ENCODE results near the gene NMUR2.

Gene NMUR2

DNA sequence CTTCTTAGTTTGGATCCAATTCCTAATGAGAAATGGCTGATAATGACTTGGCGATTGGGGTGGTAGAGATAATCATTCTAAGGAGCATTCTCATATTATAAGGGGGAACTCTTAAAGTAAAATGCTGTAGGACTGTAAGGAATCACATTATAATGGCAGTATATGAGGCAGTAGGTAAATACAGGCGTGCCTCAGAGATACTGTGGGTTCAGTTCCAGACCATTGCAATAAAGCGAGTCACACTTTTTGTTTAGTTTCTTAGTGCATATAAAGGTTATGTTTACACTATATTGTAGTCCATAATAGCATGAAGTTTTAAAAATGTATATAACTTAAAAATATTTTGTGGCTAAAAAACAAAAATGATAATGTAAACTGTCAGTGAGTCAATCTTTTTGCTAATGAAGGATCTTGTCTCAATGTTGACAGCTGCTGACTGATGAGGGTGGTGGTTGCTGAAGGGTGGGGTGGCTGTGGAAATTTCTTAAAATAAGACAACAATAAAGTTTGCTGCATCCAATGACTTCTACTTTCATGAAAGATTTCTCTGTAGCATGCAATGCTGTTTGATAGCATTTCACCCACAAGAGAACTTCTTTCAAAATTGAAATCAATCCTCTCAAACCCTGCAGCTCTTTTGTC is 15.8 kb downstream of the NMUR2 start:
- H3K4me3 Mint-ChIP-seq: no peak overlapping the region
- DNase-seq (ENCODE audit: low spot score in 2 of 2) (no peak), ATAC-seq (ENCODE audit: low read depth) (no peak)
- no peaks in the 10 kb centered on the region for H3K9me3 Mint-ChIP-seq
- no peaks in the 10 kb centered on the region for H3K4me1 Mint-ChIP-seq
- no peaks in the 10 kb centered on the region for H3K36me3 Mint-ChIP-seq
- H3K27ac Mint-ChIP-seq: no peak overlapping the region
- H3K27me3 Mint-ChIP-seq: peaks cover 3% of the 10 kb centered on the region

DNA sequence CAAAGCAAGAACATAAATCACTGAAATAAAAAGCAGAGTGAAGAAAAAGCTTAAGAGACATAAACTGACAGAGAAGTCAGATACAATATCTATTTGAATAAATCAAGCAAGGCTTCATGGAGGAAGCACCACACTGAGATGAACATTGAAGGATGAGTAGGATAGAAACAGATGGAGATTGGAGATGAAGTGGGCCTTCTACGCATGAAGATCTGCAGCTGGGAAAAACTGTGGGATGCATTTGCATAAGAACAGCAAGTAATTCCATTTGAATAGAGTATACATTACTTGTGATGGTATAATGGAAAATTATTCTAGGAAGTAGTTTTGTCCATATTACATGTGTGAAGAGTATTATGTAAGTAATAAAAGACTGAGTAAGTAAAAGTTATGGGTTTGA is 16.5 kb downstream of the NMUR2 start:
- no peaks in the 10 kb centered on the region for H3K36me3 Mint-ChIP-seq
- H3K27ac Mint-ChIP-seq: no peak overlapping the region
- no peak for ATAC-seq (ENCODE audit: low read depth)
- H3K27me3 Mint-ChIP-seq: peaks cover 3% of the 10 kb centered on the region
- DNase-seq (ENCODE audit: low spot score in 2 of 2): no peak
- H3K9me3 Mint-ChIP-seq: no peaks in the 10 kb centered on the region
- no peak overlapping the region for H3K4me3 Mint-ChIP-seq
- H3K4me1 Mint-ChIP-seq: no peaks in the 10 kb centered on the region

DNA sequence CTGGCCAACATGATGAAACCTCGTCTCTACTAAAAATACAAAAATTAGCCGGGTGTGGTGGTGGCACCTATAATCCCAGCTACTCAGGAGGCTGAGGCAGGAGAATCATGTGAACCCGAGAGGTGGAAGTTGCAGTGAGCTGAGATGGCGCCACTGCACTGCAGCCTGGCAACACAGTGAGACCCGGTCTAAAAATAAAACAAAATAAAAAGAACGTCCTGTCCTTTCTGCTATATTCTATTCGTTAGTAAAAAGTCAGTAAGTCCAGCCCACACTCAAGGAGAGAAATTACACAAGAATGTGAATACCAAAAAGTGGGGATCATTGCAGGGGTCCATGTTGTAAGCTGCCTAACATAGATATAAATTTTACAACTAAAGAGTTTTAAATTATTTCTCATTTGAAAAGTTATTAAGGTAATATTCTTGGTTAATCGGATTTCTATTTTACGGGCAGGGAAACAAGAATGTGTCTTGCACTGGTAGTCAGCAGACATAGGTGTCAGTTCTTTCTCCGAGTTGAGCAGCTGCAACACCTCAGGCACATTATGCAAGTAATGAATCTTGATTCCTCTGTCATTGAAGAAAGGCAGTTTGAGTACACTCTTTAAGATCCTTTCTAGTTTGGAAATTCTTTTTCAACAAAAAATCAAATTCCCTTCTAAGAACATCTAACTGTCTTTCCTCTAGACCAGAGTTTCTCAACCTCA is 24.5 kb downstream of the NMUR2 start:
- no peaks in the 10 kb centered on the region for H3K9me3 Mint-ChIP-seq
- ATAC-seq (ENCODE audit: low read depth) (no peak), DNase-seq (ENCODE audit: low spot score in 2 of 2) (no peak)
- H3K36me3 Mint-ChIP-seq: no peaks in the 10 kb centered on the region
- no peaks in the 10 kb centered on the region for H3K4me1 Mint-ChIP-seq
- no peak overlapping the region for H3K27ac Mint-ChIP-seq
- no peak overlapping the region for H3K4me3 Mint-ChIP-seq
- no peaks in the 10 kb centered on the region for H3K27me3 Mint-ChIP-seq

DNA sequence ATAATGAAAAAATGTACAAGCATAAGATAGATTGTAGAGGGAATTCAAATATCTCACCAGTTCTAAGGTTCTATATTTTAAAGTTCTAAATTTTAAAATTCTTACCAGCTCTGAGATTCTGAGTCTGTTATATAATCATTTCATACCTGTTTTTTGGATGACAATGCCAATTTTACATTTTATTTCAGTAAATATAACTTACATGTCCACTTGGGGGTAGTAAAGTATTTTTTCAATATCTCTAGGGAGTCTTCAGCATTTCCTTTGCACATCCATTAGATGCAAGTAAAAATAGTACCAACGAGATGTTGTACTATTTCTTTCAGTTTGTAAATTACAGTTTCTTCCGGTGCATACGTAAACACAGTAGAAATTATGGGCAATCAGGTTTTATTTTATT is 25.7 kb downstream of the NMUR2 start:
- ATAC-seq (ENCODE audit: low read depth): no peak
- Mint-ChIP-seq H3K4me1 (no peaks in the 10 kb centered on the region), H3K9me3 (no peaks in the 10 kb centered on the region), H3K4me3 (no peak overlapping the region), H3K27ac (no peak overlapping the region), H3K27me3 (no peaks in the 10 kb centered on the region), H3K36me3 (no peaks in the 10 kb centered on the region)
- no peak for DNase-seq (ENCODE audit: low spot score in 2 of 2)

DNA sequence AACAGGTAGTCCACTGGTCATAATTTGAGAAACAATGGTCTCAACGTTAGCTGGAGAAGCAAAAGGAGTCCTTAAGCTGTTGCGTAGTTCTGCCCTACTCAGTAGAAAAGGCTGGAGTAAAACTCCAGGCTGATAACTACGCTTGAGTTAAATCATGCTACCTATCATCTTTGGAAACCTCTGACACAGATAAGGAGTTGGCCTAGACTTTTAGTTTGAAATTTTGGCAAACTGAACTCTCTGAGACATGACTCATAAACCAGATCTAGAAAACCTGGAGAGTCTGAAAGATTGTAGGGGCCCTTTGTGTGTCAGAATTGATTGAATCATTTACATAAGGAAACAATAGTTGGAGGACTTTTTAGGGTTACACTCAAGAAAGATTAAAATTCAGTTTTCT is 26.3 kb downstream of the NMUR2 start:
- no peaks in the 10 kb centered on the region for H3K27me3 Mint-ChIP-seq
- H3K36me3 Mint-ChIP-seq: no peaks in the 10 kb centered on the region
- DNase-seq (ENCODE audit: low spot score in 2 of 2) (no peak), ATAC-seq (ENCODE audit: low read depth) (no peak)
- H3K9me3 Mint-ChIP-seq: no peaks in the 10 kb centered on the region
- H3K4me1 Mint-ChIP-seq: no peaks in the 10 kb centered on the region
- no peak overlapping the region for H3K27ac Mint-ChIP-seq
- H3K4me3 Mint-ChIP-seq: no peak overlapping the region

DNA sequence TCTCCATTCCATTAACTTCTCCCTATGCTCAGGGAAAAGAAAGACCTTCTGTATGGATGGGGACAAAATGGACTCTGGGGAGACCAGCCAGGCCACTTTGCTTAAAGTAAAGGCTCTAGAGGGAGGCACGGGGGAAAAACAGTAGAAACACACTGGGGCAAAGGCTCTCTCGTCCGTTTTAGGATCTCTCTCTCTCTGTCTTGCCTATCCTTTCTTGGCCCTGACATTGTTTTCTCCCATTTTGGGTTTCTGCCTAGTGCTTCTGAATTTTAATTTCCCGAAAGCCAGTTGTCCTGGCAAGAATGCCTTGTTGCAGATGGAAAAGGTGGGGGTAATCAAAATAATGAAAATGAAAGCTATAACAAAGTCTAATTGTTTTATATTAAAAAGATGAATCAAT is 28.2 kb downstream of the NMUR2 start:
- H3K27me3 Mint-ChIP-seq: no peaks in the 10 kb centered on the region
- H3K27ac Mint-ChIP-seq: no peak overlapping the region
- DNase-seq (ENCODE audit: low spot score in 2 of 2) (no peak), ATAC-seq (ENCODE audit: low read depth) (no peak)
- no peaks in the 10 kb centered on the region for H3K9me3 Mint-ChIP-seq
- H3K36me3 Mint-ChIP-seq: no peaks in the 10 kb centered on the region
- no peaks in the 10 kb centered on the region for H3K4me1 Mint-ChIP-seq
- H3K4me3 Mint-ChIP-seq: no peak overlapping the region

DNA sequence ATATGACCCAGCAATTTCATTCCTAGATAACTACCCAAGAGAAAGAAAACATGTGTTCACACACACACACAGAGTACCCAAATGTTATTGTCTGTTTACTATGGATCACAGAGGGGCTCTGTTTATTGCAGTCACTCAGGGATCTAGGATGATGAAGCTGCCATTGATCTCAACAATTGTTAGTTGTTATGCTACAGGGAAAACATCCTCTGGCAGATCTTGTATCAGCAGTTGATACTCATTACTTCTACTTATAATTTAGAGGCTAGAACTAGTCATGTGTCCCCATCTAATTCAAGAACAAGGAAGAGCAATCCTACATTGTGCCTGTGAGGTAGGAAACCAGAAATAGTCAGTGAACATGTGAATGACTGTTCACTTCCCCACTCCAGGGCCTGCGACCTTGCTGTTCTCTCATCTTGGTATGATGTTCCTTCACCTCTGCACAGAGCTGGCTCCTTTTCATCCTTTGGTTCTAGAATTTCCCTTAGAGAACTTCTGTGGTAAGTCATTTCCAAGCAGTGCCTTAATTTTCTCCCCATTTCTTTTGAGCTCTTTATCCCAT is 30.3 kb downstream of the NMUR2 start:
- no peak for DNase-seq (ENCODE audit: low spot score in 2 of 2)
- H3K27ac Mint-ChIP-seq: no peak overlapping the region
- no peak for ATAC-seq (ENCODE audit: low read depth)
- H3K36me3 Mint-ChIP-seq: no peaks in the 10 kb centered on the region
- no peaks in the 10 kb centered on the region for H3K9me3 Mint-ChIP-seq
- no peaks in the 10 kb centered on the region for H3K4me1 Mint-ChIP-seq
- H3K27me3 Mint-ChIP-seq: peaks cover 5% of the 10 kb centered on the region
- no peak overlapping the region for H3K4me3 Mint-ChIP-seq

DNA sequence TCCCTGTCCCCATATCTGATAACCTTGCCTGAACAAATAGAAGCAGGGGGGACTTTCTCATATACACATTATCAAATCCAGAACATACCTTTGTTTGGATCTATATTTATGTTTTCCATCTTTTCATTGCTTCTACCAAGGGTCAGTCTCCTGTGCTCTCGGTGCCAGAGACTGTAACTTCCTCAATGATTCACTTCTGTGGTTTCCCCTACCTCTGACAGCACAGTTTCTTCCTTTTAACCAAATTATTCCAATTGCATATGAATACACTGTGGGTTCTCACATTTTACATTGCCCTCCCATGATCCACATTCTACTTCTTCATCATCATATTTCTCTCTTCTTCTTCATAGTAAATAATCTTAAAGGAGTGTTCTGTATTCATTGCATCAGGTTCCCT is 32.2 kb downstream of the NMUR2 start:
- DNase-seq (ENCODE audit: low spot score in 2 of 2) (no peak), ATAC-seq (ENCODE audit: low read depth) (no peak)
- Mint-ChIP-seq H3K36me3 (no peaks in the 10 kb centered on the region), H3K4me1 (no peaks in the 10 kb centered on the region), H3K27ac (no peak overlapping the region), H3K9me3 (no peaks in the 10 kb centered on the region), H3K4me3 (no peak overlapping the region), H3K27me3 (peaks cover 8% of the 10 kb centered on the region)

DNA sequence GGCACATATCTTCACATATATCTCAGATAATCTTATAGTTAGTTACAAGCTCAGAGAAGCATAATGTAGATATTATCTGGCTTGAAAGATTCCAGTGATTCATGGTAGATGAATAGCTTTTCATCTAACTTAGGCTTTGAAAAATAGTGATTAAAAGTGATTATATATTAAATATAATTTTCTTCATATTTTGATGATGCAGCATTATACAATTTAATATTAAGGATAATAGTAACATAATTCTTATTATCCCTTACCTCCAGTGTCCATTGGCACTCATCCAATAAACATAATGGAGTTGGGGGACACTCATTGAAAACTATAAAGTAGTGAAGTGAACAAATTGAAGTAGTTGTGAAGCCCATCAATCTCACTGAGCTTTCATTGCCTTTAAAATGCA is 35.8 kb downstream of the NMUR2 start:
- Mint-ChIP-seq H3K4me1 (no peaks in the 10 kb centered on the region), H3K36me3 (no peaks in the 10 kb centered on the region), H3K27ac (no peak overlapping the region), H3K27me3 (peaks cover 8% of the 10 kb centered on the region), H3K9me3 (no peaks in the 10 kb centered on the region), H3K4me3 (no peak overlapping the region)
- ATAC-seq (ENCODE audit: low read depth) (no peak), DNase-seq (ENCODE audit: low spot score in 2 of 2) (no peak)

DNA sequence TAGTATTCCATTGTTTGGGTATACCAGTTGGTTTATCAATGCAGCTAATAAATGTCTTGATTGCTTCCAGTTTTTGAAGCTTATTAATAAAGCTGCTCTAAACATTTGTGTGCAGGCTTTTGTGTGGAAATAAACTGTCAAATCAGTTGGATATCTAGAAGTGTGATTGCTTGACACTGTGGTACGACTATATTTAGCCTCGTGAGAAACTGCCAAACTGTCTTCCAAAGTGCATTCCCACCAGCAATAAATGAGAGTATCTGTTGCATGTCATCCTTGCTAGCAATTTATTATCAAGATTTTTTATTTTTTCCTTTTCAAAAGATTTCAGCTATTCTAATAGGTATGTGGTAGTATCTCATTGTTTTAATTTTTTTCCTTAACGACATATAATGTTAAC is 37.5 kb downstream of the NMUR2 start:
- Mint-ChIP-seq H3K4me1 (no peaks in the 10 kb centered on the region), H3K27ac (no peak overlapping the region), H3K4me3 (no peak overlapping the region), H3K27me3 (peaks cover 10% of the 10 kb centered on the region), H3K36me3 (no peaks in the 10 kb centered on the region), H3K9me3 (no peaks in the 10 kb centered on the region)
- DNase-seq (ENCODE audit: low spot score in 2 of 2) (no peak), ATAC-seq (ENCODE audit: low read depth) (no peak)

DNA sequence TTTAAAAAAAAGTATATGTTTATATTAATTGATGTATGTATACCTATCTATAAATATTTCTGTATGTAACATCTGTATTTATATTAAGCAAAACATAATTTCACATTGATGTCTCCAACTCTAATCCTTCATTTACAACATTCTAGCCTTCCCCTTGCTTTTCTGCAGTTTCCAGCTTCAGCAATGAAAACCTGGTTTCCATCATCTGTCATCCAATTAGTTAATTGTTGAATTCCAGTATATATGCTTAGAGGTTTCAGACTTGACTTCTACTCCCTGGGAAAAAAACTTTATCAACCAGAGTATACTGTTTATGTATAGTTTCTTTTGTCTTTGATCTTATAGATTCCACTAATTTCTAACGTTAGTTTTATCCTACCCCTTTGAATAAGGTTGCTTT is 38.4 kb downstream of the NMUR2 start:
- ATAC-seq (ENCODE audit: low read depth) (no peak), DNase-seq (ENCODE audit: low spot score in 2 of 2) (no peak)
- Mint-ChIP-seq H3K27ac (no peak overlapping the region), H3K4me3 (no peak overlapping the region), H3K36me3 (no peaks in the 10 kb centered on the region), H3K9me3 (no peaks in the 10 kb centered on the region), H3K27me3 (peaks cover 10% of the 10 kb centered on the region), H3K4me1 (no peaks in the 10 kb centered on the region)

DNA sequence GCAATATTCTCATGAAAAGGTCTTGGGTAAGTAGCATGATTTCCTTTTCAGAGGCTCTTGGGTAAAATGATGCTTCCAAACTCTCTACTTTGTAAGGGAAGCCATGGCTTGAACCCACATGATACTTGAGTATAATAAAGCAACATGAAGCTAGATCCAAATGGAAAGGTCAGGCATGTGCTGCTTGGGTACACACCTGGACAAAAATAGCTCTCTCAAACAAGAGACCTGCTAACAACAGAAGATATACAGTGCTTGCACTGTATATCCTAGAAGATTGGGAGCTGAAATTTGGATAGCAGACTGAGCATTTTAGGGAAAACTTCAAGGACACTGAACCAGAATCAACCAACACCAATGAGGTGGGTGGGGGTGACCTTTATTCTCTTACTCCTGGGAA is 40.2 kb downstream of the NMUR2 start:
- peaks cover 5% of the 10 kb centered on the region for H3K27me3 Mint-ChIP-seq
- ATAC-seq (ENCODE audit: low read depth): no peak

DNA sequence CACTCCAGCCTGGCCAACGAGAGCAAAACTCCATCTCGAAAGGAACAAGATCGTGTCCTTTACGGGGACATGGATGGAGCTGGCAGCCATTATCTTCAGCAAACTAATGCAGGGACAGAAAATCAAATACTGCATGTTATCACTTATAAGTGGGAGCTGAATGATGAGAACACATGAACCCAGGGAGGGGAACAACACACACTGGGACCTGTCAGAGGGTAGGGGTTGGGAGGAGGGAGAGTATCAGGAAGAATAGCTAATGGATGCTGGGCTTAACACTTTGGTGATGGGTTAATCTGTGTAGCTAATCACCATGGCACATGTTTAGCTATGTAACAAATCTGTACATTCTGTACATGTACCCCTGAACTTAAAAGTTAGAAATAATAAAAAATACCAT is 40.9 kb downstream of the NMUR2 start:
- peaks cover 2% of the 10 kb centered on the region for H3K27me3 Mint-ChIP-seq
- H3K4me1 Mint-ChIP-seq: no peaks in the 10 kb centered on the region
- H3K9me3 Mint-ChIP-seq: no peaks in the 10 kb centered on the region
- no peak for DNase-seq (ENCODE audit: low spot score in 2 of 2)
- ATAC-seq (ENCODE audit: low read depth): no peak
- H3K4me3 Mint-ChIP-seq: no peak overlapping the region
- H3K36me3 Mint-ChIP-seq: no peaks in the 10 kb centered on the region
- no peak overlapping the region for H3K27ac Mint-ChIP-seq

More for the DNA sequence above, 40.2 kb downstream of the NMUR2 start:
- DNase-seq (ENCODE audit: low spot score in 2 of 2): no peak
- Mint-ChIP-seq H3K4me1 (no peaks in the 10 kb centered on the region), H3K27ac (no peak overlapping the region), H3K36me3 (no peaks in the 10 kb centered on the region), H3K4me3 (no peak overlapping the region), H3K9me3 (no peaks in the 10 kb centered on the region)

DNA sequence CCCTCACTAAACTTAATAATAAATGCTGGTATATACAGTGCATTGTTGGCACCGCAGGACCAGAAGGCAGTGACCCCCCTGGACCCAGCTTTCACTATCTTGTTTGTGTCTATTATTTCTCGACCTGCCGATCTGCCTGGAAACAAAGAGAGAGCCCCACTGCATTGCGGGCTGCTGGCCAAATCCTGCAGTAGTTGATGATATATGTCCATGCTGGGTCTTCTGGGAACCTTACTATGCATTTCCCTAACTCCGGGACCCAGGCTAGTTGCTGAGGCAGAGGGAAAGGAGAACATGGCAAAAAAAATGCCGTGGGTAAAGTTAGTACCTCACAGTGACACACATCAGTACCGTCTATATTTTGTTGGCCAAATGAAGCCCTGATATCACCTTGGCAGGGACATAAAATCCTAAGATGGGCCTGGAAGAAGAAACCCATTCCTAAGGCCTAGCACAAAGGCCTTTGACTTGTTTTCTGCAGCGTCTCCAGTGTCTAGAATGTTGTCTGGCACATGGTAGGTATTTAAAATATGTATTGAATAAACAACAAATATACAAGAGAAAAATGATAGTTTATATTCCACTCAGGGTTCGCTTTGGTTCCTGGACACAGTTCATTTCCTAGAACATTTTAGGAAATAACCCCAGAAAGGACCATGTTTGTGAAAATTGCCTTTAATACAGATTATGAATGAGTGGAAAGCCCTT is 46.1 kb downstream of the NMUR2 start:
- Mint-ChIP-seq H3K9me3 (no peaks in the 10 kb centered on the region), H3K36me3 (no peaks in the 10 kb centered on the region), H3K27me3 (peaks cover 2% of the 10 kb centered on the region), H3K4me1 (no peaks in the 10 kb centered on the region), H3K27ac (no peak overlapping the region), H3K4me3 (no peak overlapping the region)
- ATAC-seq (ENCODE audit: low read depth) (no peak), DNase-seq (ENCODE audit: low spot score in 2 of 2) (no peak)

Measured in memory B cell (primary cell).